GM20000 (cell line): ENCODE results near the gene CLCA2.

Experiments used
- DNase-seq: peaks from one replicate; pipeline ENCODE4 v3.0.0; 2012; ENCODE audit warnings: low spot score
- TF ChIP-seq, protein P1 (sequence below): IDR thresholded peaks from 2 replicates; pipeline ENCODE4 v1.5.1; 2012; ENCODE audit warnings: mild to moderate bottlenecking, control low read depth; ENCODE audit errors: extremely low read depth, missing control alignments

Gene CLCA2

GRCh38 chr1:86387916-86388627 is 35.9 kb upstream of the CLCA2 start:
- TF ChIP-seq, protein P1, sequence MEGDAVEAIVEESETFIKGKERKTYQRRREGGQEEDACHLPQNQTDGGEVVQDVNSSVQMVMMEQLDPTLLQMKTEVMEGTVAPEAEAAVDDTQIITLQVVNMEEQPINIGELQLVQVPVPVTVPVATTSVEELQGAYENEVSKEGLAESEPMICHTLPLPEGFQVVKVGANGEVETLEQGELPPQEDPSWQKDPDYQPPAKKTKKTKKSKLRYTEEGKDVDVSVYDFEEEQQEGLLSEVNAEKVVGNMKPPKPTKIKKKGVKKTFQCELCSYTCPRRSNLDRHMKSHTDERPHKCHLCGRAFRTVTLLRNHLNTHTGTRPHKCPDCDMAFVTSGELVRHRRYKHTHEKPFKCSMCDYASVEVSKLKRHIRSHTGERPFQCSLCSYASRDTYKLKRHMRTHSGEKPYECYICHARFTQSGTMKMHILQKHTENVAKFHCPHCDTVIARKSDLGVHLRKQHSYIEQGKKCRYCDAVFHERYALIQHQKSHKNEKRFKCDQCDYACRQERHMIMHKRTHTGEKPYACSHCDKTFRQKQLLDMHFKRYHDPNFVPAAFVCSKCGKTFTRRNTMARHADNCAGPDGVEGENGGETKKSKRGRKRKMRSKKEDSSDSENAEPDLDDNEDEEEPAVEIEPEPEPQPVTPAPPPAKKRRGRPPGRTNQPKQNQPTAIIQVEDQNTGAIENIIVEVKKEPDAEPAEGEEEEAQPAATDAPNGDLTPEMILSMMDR, result no peak

GRCh38 chr1:86388777-86389176 is 35.2 kb upstream of the CLCA2 start:
- no peak for DNase-seq
- TF ChIP-seq, protein P1, result no peak

More at GRCh38 chr1:86387916-86388627, 35.9 kb upstream of the CLCA2 start:
- DNase-seq, result no peak

DNA sequence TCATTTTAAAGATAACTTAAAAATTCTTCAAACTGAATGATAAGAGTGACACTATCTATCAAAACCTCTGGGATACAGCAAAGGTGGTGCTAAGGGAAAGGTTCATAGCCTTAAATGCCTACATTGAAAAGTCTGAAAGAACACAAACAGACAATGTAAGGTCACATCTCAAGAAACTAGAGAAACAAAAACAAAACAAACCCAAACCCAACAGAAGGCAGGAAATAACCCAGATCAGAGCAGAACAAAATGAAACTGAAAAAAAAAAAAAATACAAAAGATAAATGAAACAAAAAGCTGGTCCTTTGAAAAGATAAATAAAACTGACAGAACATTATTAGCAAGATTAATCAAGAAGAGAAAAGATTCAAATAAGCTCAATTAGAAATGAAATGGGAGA is 34.7 kb upstream of the CLCA2 start:
- DNase-seq, result no peak
- TF ChIP-seq, protein P1, result no peak

DNA sequence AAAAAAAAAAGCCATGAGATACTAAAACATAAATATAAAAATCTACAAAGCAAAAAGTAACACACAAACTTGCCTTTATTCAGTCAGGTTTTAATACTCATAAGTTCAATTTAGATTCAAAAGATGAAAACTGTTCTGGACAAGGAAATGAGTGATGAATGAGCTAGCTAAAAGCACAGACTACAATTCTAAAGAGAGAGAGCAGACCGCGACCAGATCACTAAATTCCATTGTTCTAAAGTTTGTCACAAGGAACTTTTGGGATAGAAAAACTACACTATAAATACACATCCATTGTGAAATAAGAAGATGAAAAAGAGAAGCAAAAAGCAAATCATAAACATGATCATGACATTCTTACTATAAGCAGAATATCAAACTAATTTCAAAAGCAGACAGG is 29.6 kb upstream of the CLCA2 start:
- DNase-seq, result no peak
- TF ChIP-seq, protein P1, result no peak

GRCh38 chr1:86395751-86396497 is 28.0 kb upstream of the CLCA2 start, which contains the start of gene ODF2L:
ODF2L (minus strand) TSS chr1:86396323; CDS start chr1:86387027, 9,296 bp downstream.
- DNase-seq, result peak; percentile 83

GRCh38 chr1:86396498-86396890 is 27.5 kb upstream of the CLCA2 start:
- no peak for DNase-seq

More at GRCh38 chr1:86395751-86396497, 28.0 kb upstream of the CLCA2 start, which contains the start of gene ODF2L:
- TF ChIP-seq, protein P1, result no peak

More at GRCh38 chr1:86396498-86396890, 27.5 kb upstream of the CLCA2 start:
- TF ChIP-seq, protein P1, result no peak
